HEK293 (cell line): ENCODE results near the gene PMAIP1.

Experiments
- REST ChIP-seq: fragments of 450-650 bp; formaldehyde crosslinking; IDR thresholded peaks from 2 replicates; pipeline ENCODE4 v1.5.1; 2016; ENCODE audit warnings: missing biosample characterization, missing genetic modification characterization
- ZNF473 ChIP-seq: fragments of 450-650 bp; formaldehyde crosslinking; IDR thresholded peaks from 2 replicates; pipeline ENCODE4 v1.5.1; 2017; ENCODE audit warnings: missing biosample characterization, missing genetic modification characterization

GRCh38 chr18:59939127-59939526 lies 39.3 kb downstream of the PMAIP1 start:
- no peak for TF ChIP-seq ZNF473
- no peak for TF ChIP-seq REST (tag by site-specific recombination)
